Islet of Langerhans (tissue), 1 donor: ENCODE results near the gene SLC38A7.

Experiments used
- FAIRE-seq: peaks from one replicate; lab custom pipeline; 2011; peaks lifted over from hg19 to GRCh38; lab: Jason Lieb, UNC

SLC38A7 gene

DNA sequence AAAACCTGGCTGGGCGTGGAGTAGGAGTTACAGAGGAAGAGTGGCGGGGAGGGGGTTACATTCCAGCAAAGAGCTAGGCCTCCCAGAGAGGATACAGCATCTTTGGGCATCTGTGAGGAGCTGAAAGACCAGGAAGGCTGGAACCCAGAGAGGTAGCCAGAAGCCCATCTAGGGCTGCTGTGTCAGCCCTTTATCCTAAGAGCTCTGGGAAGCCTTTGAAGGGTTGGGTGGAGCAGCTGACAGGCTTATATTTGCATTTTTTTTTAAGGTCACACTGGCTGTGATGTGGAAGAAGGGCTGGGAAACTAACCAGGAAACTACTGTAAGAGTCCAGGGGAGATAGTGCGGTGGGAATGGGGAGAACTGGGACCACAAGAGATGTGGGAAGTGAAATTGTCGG, 48.1 kb downstream of the SLC38A7 start:
- FAIRE-seq = no peak

DNA sequence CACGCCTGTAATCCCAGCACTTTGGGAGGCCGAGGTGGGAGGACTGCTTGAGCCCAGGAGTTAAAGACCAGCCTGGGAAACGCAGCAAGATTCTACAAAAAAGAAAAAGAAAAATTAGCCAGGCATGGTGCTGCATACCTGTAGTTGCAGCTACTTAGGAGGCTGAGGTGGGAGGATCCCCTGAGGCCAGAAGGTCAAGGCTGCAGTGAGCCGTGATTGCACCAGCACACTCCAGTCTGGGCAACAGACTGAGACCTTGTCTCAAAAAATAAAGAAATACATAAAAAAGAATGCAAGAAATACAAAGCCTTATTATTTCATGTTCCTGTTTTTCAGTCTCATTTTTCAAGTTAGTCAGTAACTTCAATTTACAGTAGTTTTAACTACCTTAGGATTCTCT, 49.1 kb downstream of the SLC38A7 start:
- no peak for FAIRE-seq

DNA sequence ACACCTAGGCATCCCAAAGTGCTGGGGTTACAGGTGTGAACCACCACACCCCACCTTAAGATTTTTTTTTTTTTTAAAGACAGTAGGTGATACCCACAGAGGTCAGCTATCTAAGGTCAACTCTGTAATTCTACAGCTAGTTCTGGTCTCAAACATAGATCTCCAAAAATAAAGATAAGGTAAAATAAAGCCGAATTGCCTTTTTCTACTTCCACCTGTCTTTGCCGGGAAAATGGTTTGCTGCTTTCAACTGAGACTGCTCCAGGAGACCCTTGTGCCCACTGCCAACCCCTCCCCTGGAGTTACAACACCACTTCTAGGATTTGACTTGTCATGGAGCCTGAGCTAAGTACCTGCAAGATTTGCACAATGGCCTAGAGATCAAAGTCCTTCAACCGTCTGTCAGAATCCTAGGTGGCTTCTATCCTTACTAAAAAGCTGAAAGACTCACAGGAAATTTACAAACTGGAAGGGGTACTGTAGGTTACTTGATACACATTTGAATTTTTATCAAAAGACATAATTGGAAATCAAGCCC, 50.2 kb downstream of the SLC38A7 start:
- no peak for FAIRE-seq

- FAIRE-seq = peak; percentile 89
Observed at GRCh38 chr16:58629733-58630640, 54.6 kb downstream of the SLC38A7 start, which contains the start of gene CNOT1. Gene CNOT1, minus strand, starts transcription at chr16:58629826. Its CDS starts 30,489 bp downstream, at chr16:58599337.

DNA sequence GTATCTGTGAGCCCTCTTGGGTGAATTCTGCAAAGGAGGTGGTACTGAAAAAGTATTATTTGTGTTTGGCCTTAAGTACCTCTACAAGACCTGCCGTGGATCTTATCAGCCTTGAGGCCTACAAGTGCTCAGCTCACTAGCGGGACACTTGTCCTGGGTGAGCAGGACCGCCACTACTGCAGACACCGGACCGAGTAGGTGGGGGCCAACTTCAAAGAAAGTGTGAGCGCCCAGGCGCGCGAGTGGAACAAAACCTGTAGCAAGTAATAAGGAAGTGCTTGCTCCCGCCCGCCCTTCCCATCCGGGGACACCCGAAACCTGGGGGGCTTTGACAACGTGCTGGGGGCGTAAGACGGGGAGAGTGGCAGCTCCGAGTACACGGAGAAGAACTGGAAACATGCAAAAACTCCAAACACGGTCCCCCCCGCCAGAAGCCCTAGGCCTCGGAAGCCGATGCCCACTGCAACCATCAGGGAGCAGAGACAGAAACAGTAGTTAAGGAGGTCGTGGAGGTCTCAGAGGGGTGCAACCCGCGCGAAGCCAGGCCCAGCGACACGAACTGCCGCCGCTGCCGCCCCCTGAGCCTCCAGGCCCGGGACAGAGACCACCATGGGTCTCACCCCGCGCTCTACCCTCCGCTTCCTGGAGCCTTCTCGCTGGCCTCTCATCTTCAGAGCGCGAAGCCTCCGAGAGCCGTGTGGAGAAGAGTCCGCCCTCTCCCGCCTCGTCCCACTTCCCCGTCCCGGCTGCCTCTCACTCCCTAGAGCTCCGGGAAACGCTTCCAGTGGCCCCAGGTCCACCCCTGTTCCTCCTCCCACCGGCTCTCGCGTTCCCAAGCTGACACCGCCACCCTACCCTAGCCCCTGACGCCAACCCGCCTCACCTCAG, 55.5 kb downstream of the SLC38A7 start:
- no peak for FAIRE-seq

- no peak for FAIRE-seq
Observed at GRCh38 chr16:58624209-58624608, 60.4 kb downstream of the SLC38A7 start.

DNA sequence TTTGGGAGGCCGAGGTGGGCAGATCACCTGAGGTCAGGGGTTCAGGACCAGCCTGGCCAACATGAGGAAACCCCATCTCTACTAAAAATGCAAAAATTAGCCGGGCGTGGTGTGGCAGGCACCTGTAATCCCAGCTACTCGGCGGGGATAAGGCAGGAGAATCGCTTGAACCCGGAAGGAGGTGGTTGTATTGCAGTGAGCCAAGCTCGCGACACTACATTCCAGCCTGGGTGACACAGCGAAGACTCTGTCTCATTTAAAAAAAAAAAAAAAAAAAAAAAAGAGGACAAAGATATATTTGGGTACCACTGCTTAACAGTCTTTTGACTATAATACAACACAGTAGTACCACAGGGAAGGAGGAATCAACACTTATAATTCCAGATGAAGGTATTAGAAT, 64.2 kb downstream of the SLC38A7 start:
- no peak for FAIRE-seq

- no peak for FAIRE-seq
Observed at GRCh38 chr16:58615280-58615679, 69.3 kb downstream of the SLC38A7 start.
